Suprapubic skin (tissue), 4 donors: ENCODE data around the gene SLC16A2. TPM values are rescaled to one million over a fixed set of nuclear protein-coding genes. Genes with fewer than 3 reads are reported as not detected.

Experiments used
- DNase-seq, 2 donors: peaks; one replicate each; pipeline ENCODE4 v3.0.0-alpha.2; 2019; ENCODE audit warnings: low spot score in 2 of 2
- H3K27ac ChIP-seq: fragments of 200-600 bp; sonication (generic); one replicate; pipeline ENCODE4 v1.5.1; 2019
- H3K27me3 ChIP-seq: fragments of 200-600 bp; sonication (generic); one replicate; pipeline ENCODE4 v1.5.1; 2019
- H3K36me3 ChIP-seq: fragments of 200-600 bp; sonication (generic); one replicate; pipeline ENCODE4 v1.5.1; 2019
- H3K4me1 ChIP-seq: fragments of 200-600 bp; sonication (generic); one replicate; pipeline ENCODE4 v1.5.1; 2019
- H3K4me3 ChIP-seq: fragments of 200-600 bp; sonication (generic); one replicate; pipeline ENCODE4 v1.5.1; 2019; ENCODE audit warnings: mild to moderate bottlenecking
- H3K9me3 ChIP-seq: fragments of 200-600 bp; sonication (generic); one replicate; pipeline ENCODE4 v1.5.1; 2019
- EP300 ChIP-seq: sonication (generic); formaldehyde crosslinking; IDR thresholded peaks from one replicate; pipeline ENCODE4 v1.6.1; 2017; ENCODE audit warnings: antibody characterized with exemption
- POLR2A ChIP-seq, 2 donors: fragments of 450-650 bp; IDR thresholded peaks; one replicate each; pipeline ENCODE4 v1.6.1; 2017; ENCODE audit warnings: antibody characterized with exemption in 2 of 2, mild to moderate bottlenecking in 2 of 2, moderate library complexity in 2 of 2
- POLR2AphosphoS5 ChIP-seq, 3 donors: sonication (generic); formaldehyde crosslinking; IDR thresholded peaks; one replicate each; pipeline ENCODE4 v1.6.1; 2017; ENCODE audit warnings: antibody characterized with exemption in 3 of 3
- WGBS: methylation state at CpG from one replicate; pipeline ENCODE4 v1.1.5; 2018; 5-methylcytosine and 5-hydroxymethylcytosine counted together
- total RNA-seq, 4 donors: library from RNA; depleted of rRNA; stranded (reverse); fragments of >200 nt; gene quantifications; one replicate each; pipeline ENCODE4 v1.1.0, GENCODE V29; 2016
- TF ChIP-seq, protein P1 (sequence below), 2 donors: fragments of 200-600 bp in 1 of 2; fragments of 450-650 bp in 1 of 2; sonication (generic) in 1 of 2; IDR thresholded peaks; one replicate each; pipeline ENCODE4 v1.5.1; 2016 to 2019; ENCODE audit warnings: antibody characterized with exemption in 2 of 2, mild to moderate bottlenecking in 1 of 2, moderate library complexity in 1 of 2

Gene SLC16A2
- total RNA-seq, 4 donors from 2014 or later, result 2.6 to 6.0 (median 3.7) TPM

- no peaks in the 10 kb centered on the region for H3K9me3 ChIP-seq
- peaks cover 16% of the 10 kb centered on the region for H3K4me1 ChIP-seq
- DNase-seq, result peak; percentile 76 to 80
- H3K27ac ChIP-seq, result peak overlapping the region; percentile 82
- TF ChIP-seq, protein P1, sequence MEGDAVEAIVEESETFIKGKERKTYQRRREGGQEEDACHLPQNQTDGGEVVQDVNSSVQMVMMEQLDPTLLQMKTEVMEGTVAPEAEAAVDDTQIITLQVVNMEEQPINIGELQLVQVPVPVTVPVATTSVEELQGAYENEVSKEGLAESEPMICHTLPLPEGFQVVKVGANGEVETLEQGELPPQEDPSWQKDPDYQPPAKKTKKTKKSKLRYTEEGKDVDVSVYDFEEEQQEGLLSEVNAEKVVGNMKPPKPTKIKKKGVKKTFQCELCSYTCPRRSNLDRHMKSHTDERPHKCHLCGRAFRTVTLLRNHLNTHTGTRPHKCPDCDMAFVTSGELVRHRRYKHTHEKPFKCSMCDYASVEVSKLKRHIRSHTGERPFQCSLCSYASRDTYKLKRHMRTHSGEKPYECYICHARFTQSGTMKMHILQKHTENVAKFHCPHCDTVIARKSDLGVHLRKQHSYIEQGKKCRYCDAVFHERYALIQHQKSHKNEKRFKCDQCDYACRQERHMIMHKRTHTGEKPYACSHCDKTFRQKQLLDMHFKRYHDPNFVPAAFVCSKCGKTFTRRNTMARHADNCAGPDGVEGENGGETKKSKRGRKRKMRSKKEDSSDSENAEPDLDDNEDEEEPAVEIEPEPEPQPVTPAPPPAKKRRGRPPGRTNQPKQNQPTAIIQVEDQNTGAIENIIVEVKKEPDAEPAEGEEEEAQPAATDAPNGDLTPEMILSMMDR (IDR thresholded peaks at IDR 0.05), result no peak
- TF ChIP-seq POLR2A (IDR thresholded peaks at IDR 0.05) (no peak), EP300 (no peak), POLR2AphosphoS5 (IDR thresholded peaks at IDR 0.05) (no peak)
- no peaks in the 10 kb centered on the region for H3K27me3 ChIP-seq
- WGBS, result 16% methylated on average over 11 of the region's 54 CpGs
- no peaks in the 10 kb centered on the region for H3K36me3 ChIP-seq
- peak overlapping the region; percentile 58 for H3K4me3 ChIP-seq
Measured at GRCh38 chrX:74420196-74421035, 877 bp upstream of the SLC16A2 start.

- H3K36me3 ChIP-seq, result no peaks in the 10 kb centered on the region
- H3K4me1 ChIP-seq, result peaks cover 16% of the 10 kb centered on the region
- TF ChIP-seq POLR2A (IDR thresholded peaks at IDR 0.05), result no peak
- no peak for TF ChIP-seq EP300
- TF ChIP-seq, protein P1 (IDR thresholded peaks at IDR 0.05), result no peak
- H3K27me3 ChIP-seq, result no peaks in the 10 kb centered on the region
- H3K9me3 ChIP-seq, result no peaks in the 10 kb centered on the region
- WGBS, result 36% methylated on average over 21 of the region's 46 CpGs
- DNase-seq, result no peak
- peak overlapping the region; percentile 58 for H3K4me3 ChIP-seq
- H3K27ac ChIP-seq, result no peak overlapping the region
Measured at GRCh38 chrX:74421740-74422352, 553 bp downstream of the SLC16A2 start.

DNA sequence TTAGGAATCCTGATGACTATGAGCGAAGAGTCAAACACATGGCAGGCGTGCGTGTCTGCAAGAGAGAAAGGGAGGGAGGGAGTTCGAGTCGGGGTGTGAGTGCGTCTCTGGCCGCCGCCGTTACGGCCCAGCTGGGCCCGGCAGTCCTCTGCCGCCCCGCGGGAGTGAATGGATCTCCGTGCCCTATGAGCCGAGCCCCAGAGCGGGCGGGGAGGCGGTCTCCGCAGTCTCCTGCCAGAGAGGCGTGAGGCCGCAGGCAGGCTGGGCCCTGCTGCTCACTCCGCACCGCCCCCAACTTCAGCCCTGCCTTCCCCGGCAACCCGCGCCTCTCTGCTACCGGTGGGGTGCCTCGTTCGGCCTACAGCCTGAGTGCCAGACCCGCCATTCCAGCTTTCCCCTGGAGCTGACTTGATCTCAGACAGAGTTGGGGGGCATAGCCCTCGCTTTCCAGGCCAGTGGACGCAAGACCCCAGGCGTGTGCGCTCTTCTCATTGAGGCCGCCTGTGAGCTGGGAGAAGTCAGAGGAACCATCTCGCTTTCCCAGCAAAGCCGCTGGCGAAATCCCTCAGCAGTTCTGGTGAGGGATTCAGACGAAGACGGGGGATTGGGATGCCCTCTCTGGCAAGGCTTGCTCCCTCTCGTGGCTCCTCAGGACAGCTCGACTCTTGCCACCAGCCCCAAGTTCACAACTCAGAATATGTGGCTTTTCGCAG, 1.4 kb downstream of the SLC16A2 start:
- TF ChIP-seq POLR2AphosphoS5 (IDR thresholded peaks at IDR 0.05) (no peak), POLR2A (IDR thresholded peaks at IDR 0.05) (no peak), EP300 (no peak)
- TF ChIP-seq, protein P1 (IDR thresholded peaks at IDR 0.05), result no peak
- WGBS, result 47% methylated on average over 25 of the region's 44 CpGs
- Histone ChIP-seq H3K4me3 (peak overlapping the region; percentile 58), H3K9me3 (no peaks in the 10 kb centered on the region), H3K27me3 (no peaks in the 10 kb centered on the region), H3K27ac (peak overlapping the region; percentile 18), H3K36me3 (no peaks in the 10 kb centered on the region), H3K4me1 (peaks cover 16% of the 10 kb centered on the region)
- peak; percentile 73 to 80 for DNase-seq

DNA sequence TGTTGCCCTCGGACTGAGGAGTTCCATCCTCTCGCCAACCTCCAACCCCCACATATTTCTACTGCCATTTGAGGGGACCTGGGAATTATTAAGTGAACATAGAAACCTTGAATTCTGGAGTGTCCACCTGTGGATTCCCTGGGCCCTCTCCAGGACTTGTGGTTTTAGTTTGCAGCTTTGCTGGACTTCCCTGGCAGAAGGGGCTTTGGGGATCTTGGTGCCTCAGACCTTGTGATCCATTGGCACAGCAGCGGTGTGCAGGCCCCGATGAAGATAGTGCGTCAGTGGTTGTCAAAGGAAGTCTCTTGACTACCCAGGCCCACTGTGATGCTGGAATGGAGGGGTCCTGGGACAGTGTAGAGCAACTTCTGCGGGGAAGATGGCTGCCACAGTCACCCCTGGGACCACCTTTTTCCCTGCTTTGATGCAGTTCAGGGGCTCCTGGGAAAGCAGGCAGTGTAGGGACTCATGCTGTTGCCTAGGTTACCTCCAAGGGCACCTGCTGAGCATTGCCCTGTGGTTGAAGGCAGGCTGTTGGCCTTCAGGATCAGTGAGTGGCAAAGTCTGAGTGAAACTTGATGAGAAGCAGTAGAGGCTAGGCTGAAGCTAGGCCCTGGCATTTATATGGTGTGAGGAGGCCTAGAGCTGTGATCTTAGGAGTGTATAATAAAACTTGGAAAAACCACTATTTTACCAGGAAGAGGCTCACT, 2.2 kb downstream of the SLC16A2 start:
- H3K27ac ChIP-seq, result peak overlapping the region; percentile 18
- peaks cover 16% of the 10 kb centered on the region for H3K4me1 ChIP-seq
- no peaks in the 10 kb centered on the region for H3K27me3 ChIP-seq
- DNase-seq, result no peak
- H3K36me3 ChIP-seq, result no peaks in the 10 kb centered on the region
- WGBS, result 79% methylated on average over 6 of the region's 6 CpGs
- H3K9me3 ChIP-seq, result no peaks in the 10 kb centered on the region
- no peak for TF ChIP-seq POLR2AphosphoS5 (IDR thresholded peaks at IDR 0.05)
- TF ChIP-seq POLR2A (IDR thresholded peaks at IDR 0.05), result no peak
- TF ChIP-seq EP300, result no peak
- H3K4me3 ChIP-seq, result no peak overlapping the region

DNA sequence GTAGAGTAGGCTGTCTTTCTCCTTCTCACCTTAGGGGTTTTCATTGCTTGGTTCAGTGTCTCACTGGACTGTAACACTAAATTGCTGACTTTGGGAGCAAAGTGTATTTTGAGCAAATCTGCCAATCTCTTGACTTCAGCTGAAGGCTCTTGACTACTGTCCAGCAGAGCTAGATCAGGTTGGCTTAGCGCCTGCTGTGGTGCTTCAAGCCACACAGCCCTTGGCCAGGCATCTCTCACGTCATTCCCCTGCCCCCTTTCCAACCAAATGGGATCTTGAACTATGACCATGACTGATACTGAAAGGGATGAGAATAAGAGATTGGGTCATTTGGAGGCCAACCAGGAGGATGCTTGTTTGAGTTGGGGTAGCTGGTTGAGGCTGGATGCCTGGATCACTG, 4.8 kb downstream of the SLC16A2 start:
- no peaks in the 10 kb centered on the region for H3K9me3 ChIP-seq
- H3K4me3 ChIP-seq, result no peak overlapping the region
- H3K27ac ChIP-seq, result no peak overlapping the region
- H3K27me3 ChIP-seq, result no peaks in the 10 kb centered on the region
- no peak for DNase-seq
- H3K36me3 ChIP-seq, result no peaks in the 10 kb centered on the region
- 63% methylated on average over 2 of the region's 2 CpGs for WGBS
- no peak for TF ChIP-seq POLR2AphosphoS5 (IDR thresholded peaks at IDR 0.05)
- TF ChIP-seq POLR2A (IDR thresholded peaks at IDR 0.05), result no peak
- no peak for TF ChIP-seq EP300
- TF ChIP-seq, protein P1 (IDR thresholded peaks at IDR 0.05), result no peak
- peaks cover 9% of the 10 kb centered on the region for H3K4me1 ChIP-seq
